Body of pancreas (tissue), 4 donors: Measurements from ENCODE around the gene PPP1R1A.

Experiments
- CTCF ChIP-seq, 7 experiments: fragments of 450-650 bp in 4 of 7; fragments of 200-600 bp in 3 of 7; sonication (generic) in 3 of 7; IDR thresholded peaks; one replicate each; pipeline ENCODE4 v1.5.1; 2016 to 2019; ENCODE audit warnings: antibody characterized with exemption in 7 of 7
- POLR2A ChIP-seq, 3 donors: fragments of 450-650 bp; IDR thresholded peaks; one replicate each; pipeline ENCODE4 v1.6.1; 2016; ENCODE audit warnings: antibody characterized with exemption in 3 of 3, mild to moderate bottlenecking in 2 of 3

DNA sequence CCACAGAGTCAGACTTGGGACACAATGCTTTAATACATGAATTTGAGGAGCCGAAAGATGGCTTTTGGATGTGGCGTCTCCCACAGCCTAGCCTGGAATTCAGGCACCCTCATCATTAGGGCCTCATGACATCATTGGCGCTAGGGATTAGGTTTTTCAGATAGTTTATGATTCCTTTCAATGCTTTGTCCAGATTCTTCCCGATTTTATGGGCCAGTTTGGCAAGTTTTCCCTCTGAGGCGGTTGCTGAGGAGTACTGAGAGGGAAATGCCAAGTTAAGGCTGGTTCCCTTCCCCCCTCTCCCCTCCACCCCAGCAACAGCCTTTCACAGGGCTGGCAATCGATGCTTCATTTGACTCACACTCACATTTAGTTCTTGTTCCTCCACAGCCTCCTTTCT lies 19.7 kb upstream of the PPP1R1A start:
- TF ChIP-seq CTCF (IDR thresholded peaks at IDR 0.05) (no peak), POLR2A (IDR thresholded peaks at IDR 0.05) (no peak)
